Adipocyte (in vitro differentiated cells): Measurements from ENCODE around the gene STX17.

Experiments used
- DNase-seq: peaks from one replicate; pipeline ENCODE4 v3.0.0-alpha.2; 2015; ENCODE audit warnings: low read depth
- H3K27me3 ChIP-seq: replicated peaks from 2 replicates; pipeline ENCODE4 v1.7.0; 2013; ENCODE audit warnings: mild to moderate bottlenecking, low read length, moderate library complexity; ENCODE audit not compliant: control insufficient read depth, insufficient read depth
- H3K36me3 ChIP-seq: 2 replicates; pipeline ENCODE4 v1.7.0; 2013; ENCODE audit warnings: low read length, mild to moderate bottlenecking, moderate library complexity; ENCODE audit not compliant: control insufficient read depth, insufficient read depth, severe bottlenecking
- H3K4me1 ChIP-seq: 2 replicates; pipeline ENCODE4 v1.7.0; 2013; ENCODE audit warnings: mild to moderate bottlenecking, low read length, moderate library complexity; ENCODE audit not compliant: control insufficient read depth, insufficient read depth
- H3K4me3 ChIP-seq: 2 replicates; pipeline ENCODE4 v1.7.0; 2013; ENCODE audit warnings: mild to moderate bottlenecking, low read length, moderate library complexity
- H3K9ac ChIP-seq: 2 replicates; pipeline ENCODE4 v1.7.0; 2013; ENCODE audit warnings: mild to moderate bottlenecking, low read length, moderate library complexity
- H3K9me3 ChIP-seq: 2 replicates; pipeline ENCODE4 v1.7.0; 2013; ENCODE audit warnings: mild to moderate bottlenecking, low read length, moderate library complexity; ENCODE audit not compliant: control insufficient read depth

STX17 gene

GRCh38 chr9:100012279-100012678 lies 105.8 kb downstream of the STX17 start:
- Histone ChIP-seq H3K9me3 (peaks cover 5% of the 10 kb centered on the region), H3K36me3 (peaks cover 22% of the 10 kb centered on the region), H3K4me1 (no peaks in the 10 kb centered on the region), H3K9ac (no peak overlapping the region), H3K27me3 (no peaks in the 10 kb centered on the region), H3K4me3 (no peak overlapping the region)
- DNase-seq, result no peak

- peaks cover 30% of the 10 kb centered on the region for H3K36me3 ChIP-seq
- DNase-seq, result no peak
- no peaks in the 10 kb centered on the region for H3K27me3 ChIP-seq
- H3K9ac ChIP-seq, result no peak overlapping the region
- H3K4me1 ChIP-seq, result no peaks in the 10 kb centered on the region
- peaks cover 5% of the 10 kb centered on the region for H3K9me3 ChIP-seq
- H3K4me3 ChIP-seq, result no peak overlapping the region
Observed at GRCh38 chr9:100013573-100013972, 107.1 kb downstream of the STX17 start.

GRCh38 chr9:100014846-100015245 lies 108.4 kb downstream of the STX17 start:
- no peak for DNase-seq
- Histone ChIP-seq H3K36me3 (peaks cover 30% of the 10 kb centered on the region), H3K9ac (no peak overlapping the region), H3K27me3 (no peaks in the 10 kb centered on the region), H3K4me1 (no peaks in the 10 kb centered on the region), H3K9me3 (peaks cover 5% of the 10 kb centered on the region), H3K4me3 (no peak overlapping the region)

GRCh38 chr9:100019541-100019940 lies 113.1 kb downstream of the STX17 start:
- no peak overlapping the region for H3K4me3 ChIP-seq
- no peak for DNase-seq
- no peaks in the 10 kb centered on the region for H3K27me3 ChIP-seq
- no peak overlapping the region for H3K9ac ChIP-seq
- peaks cover 2% of the 10 kb centered on the region for H3K9me3 ChIP-seq
- no peaks in the 10 kb centered on the region for H3K4me1 ChIP-seq
- peaks cover 33% of the 10 kb centered on the region for H3K36me3 ChIP-seq
